ENCODE measurements around the gene ARHGEF28.

The ARHGEF28 gene

GRCh38 chr5:73605223-73606087 lies 20.5 kb upstream of the ARHGEF28 start:
- no peak overlapping the region for H3K4me3 ChIP-seq (ENCODE audit: low read depth, low read length)
- H3K36me3 ChIP-seq (ENCODE audit: control insufficient read depth, insufficient read depth, low read length) = no peaks in the 10 kb centered on the region
- H3K9me3 ChIP-seq (ENCODE audit: control insufficient read depth, insufficient read depth, low read length) = no peaks in the 10 kb centered on the region
- no peak overlapping the region for H3K9ac ChIP-seq (ENCODE audit: low read depth, low read length)
- no peaks in the 10 kb centered on the region for H3K27me3 ChIP-seq (ENCODE audit: control insufficient read depth, insufficient read depth, low read length)
- H3K27ac ChIP-seq (ENCODE audit: low read depth, low read length) = no peak overlapping the region
- no peaks in the 10 kb centered on the region for H3K4me1 ChIP-seq (ENCODE audit: control insufficient read depth, insufficient read depth, low read length)

- H3K27ac ChIP-seq (ENCODE audit: low read depth, low read length) = no peak overlapping the region
- H3K36me3 ChIP-seq (ENCODE audit: control insufficient read depth, insufficient read depth, low read length) = no peaks in the 10 kb centered on the region
Observed at GRCh38 chr5:73606206-73606753, 19.7 kb upstream of the ARHGEF28 start.

GRCh38 chr5:73607228-73607627 lies 18.8 kb upstream of the ARHGEF28 start:
- Histone ChIP-seq H3K27me3 (ENCODE audit: control insufficient read depth, insufficient read depth, low read length) (no peaks in the 10 kb centered on the region), H3K9ac (ENCODE audit: low read depth, low read length) (no peak overlapping the region), H3K4me3 (ENCODE audit: low read depth, low read length) (no peak overlapping the region), H3K36me3 (ENCODE audit: control insufficient read depth, insufficient read depth, low read length) (no peaks in the 10 kb centered on the region), H3K27ac (ENCODE audit: low read depth, low read length) (no peak overlapping the region), H3K4me1 (ENCODE audit: control insufficient read depth, insufficient read depth, low read length) (no peaks in the 10 kb centered on the region), H3K9me3 (ENCODE audit: control insufficient read depth, insufficient read depth, low read length) (no peaks in the 10 kb centered on the region)

More at GRCh38 chr5:73606206-73606753, 19.7 kb upstream of the ARHGEF28 start:
- H3K4me1 ChIP-seq (ENCODE audit: control insufficient read depth, insufficient read depth, low read length) = no peaks in the 10 kb centered on the region
- H3K9ac ChIP-seq (ENCODE audit: low read depth, low read length) = no peak overlapping the region
- H3K27me3 ChIP-seq (ENCODE audit: control insufficient read depth, insufficient read depth, low read length) = no peaks in the 10 kb centered on the region
- no peak overlapping the region for H3K4me3 ChIP-seq (ENCODE audit: low read depth, low read length)
- no peaks in the 10 kb centered on the region for H3K9me3 ChIP-seq (ENCODE audit: control insufficient read depth, insufficient read depth, low read length)

- Histone ChIP-seq H3K9ac (ENCODE audit: low read depth, low read length) (no peak overlapping the region), H3K9me3 (ENCODE audit: control insufficient read depth, insufficient read depth, low read length) (no peaks in the 10 kb centered on the region), H3K4me1 (ENCODE audit: control insufficient read depth, insufficient read depth, low read length) (0 out of 2 replicates have a peak, but pooled peaks cover 7% of the 10 kb centered on the region), H3K27ac (ENCODE audit: low read depth, low read length) (no peak overlapping the region), H3K27me3 (ENCODE audit: control insufficient read depth, insufficient read depth, low read length) (no peaks in the 10 kb centered on the region), H3K4me3 (ENCODE audit: low read depth, low read length) (no peak overlapping the region), H3K36me3 (ENCODE audit: control insufficient read depth, insufficient read depth, low read length) (no peaks in the 10 kb centered on the region)
Observed at GRCh38 chr5:73612799-73613198, 13.2 kb upstream of the ARHGEF28 start.

GRCh38 chr5:73615085-73615484 lies 10.9 kb upstream of the ARHGEF28 start:
- Histone ChIP-seq H3K27ac (ENCODE audit: low read depth, low read length) (no peak overlapping the region), H3K4me3 (ENCODE audit: low read depth, low read length) (no peak overlapping the region), H3K9me3 (ENCODE audit: control insufficient read depth, insufficient read depth, low read length) (no peaks in the 10 kb centered on the region)

GRCh38 chr5:73615947-73616346 lies 10.0 kb upstream of the ARHGEF28 start:
- Histone ChIP-seq H3K4me3 (ENCODE audit: low read depth, low read length) (no peak overlapping the region), H3K27me3 (ENCODE audit: control insufficient read depth, insufficient read depth, low read length) (no peaks in the 10 kb centered on the region), H3K9me3 (ENCODE audit: control insufficient read depth, insufficient read depth, low read length) (no peaks in the 10 kb centered on the region), H3K9ac (ENCODE audit: low read depth, low read length) (no peak overlapping the region), H3K4me1 (ENCODE audit: control insufficient read depth, insufficient read depth, low read length) (0 out of 2 replicates have a peak, but pooled peaks cover 7% of the 10 kb centered on the region), H3K36me3 (ENCODE audit: control insufficient read depth, insufficient read depth, low read length) (no peaks in the 10 kb centered on the region), H3K27ac (ENCODE audit: low read depth, low read length) (no peak overlapping the region)

More at GRCh38 chr5:73615085-73615484, 10.9 kb upstream of the ARHGEF28 start:
- no peaks in the 10 kb centered on the region for H3K36me3 ChIP-seq (ENCODE audit: control insufficient read depth, insufficient read depth, low read length)
- H3K27me3 ChIP-seq (ENCODE audit: control insufficient read depth, insufficient read depth, low read length) = no peaks in the 10 kb centered on the region
- no peak overlapping the region for H3K9ac ChIP-seq (ENCODE audit: low read depth, low read length)
- 0 out of 2 replicates have a peak, but pooled peaks cover 7% of the 10 kb centered on the region for H3K4me1 ChIP-seq (ENCODE audit: control insufficient read depth, insufficient read depth, low read length)

GRCh38 chr5:73617510-73618279 lies 8.3 kb upstream of the ARHGEF28 start:
- H3K4me3 ChIP-seq (ENCODE audit: low read depth, low read length) = no peak overlapping the region
- no peaks in the 10 kb centered on the region for H3K9me3 ChIP-seq (ENCODE audit: control insufficient read depth, insufficient read depth, low read length)
- H3K4me1 ChIP-seq (ENCODE audit: control insufficient read depth, insufficient read depth, low read length) = 0 out of 2 replicates have a peak, but pooled peaks cover 12% of the 10 kb centered on the region
- H3K27me3 ChIP-seq (ENCODE audit: control insufficient read depth, insufficient read depth, low read length) = no peaks in the 10 kb centered on the region
- no peaks in the 10 kb centered on the region for H3K36me3 ChIP-seq (ENCODE audit: control insufficient read depth, insufficient read depth, low read length)
- no peak overlapping the region for H3K27ac ChIP-seq (ENCODE audit: low read depth, low read length)
- H3K9ac ChIP-seq (ENCODE audit: low read depth, low read length) = no peak overlapping the region

GRCh38 chr5:73619606-73620333 lies 6.2 kb upstream of the ARHGEF28 start:
- no peak overlapping the region for H3K9ac ChIP-seq (ENCODE audit: low read depth, low read length)
- H3K27me3 ChIP-seq (ENCODE audit: control insufficient read depth, insufficient read depth, low read length) = no peaks in the 10 kb centered on the region
- no peaks in the 10 kb centered on the region for H3K9me3 ChIP-seq (ENCODE audit: control insufficient read depth, insufficient read depth, low read length)
- peaks cover 12% of the 10 kb centered on the region; the same call in 1 of the 2 replicates for H3K4me1 ChIP-seq (ENCODE audit: control insufficient read depth, insufficient read depth, low read length)
- no peaks in the 10 kb centered on the region for H3K36me3 ChIP-seq (ENCODE audit: control insufficient read depth, insufficient read depth, low read length)
- H3K4me3 ChIP-seq (ENCODE audit: low read depth, low read length) = no peak overlapping the region
- no peak overlapping the region for H3K27ac ChIP-seq (ENCODE audit: low read depth, low read length)

- Histone ChIP-seq H3K9ac (ENCODE audit: low read depth, low read length) (no peak overlapping the region), H3K36me3 (ENCODE audit: control insufficient read depth, insufficient read depth, low read length) (no peaks in the 10 kb centered on the region), H3K4me1 (ENCODE audit: control insufficient read depth, insufficient read depth, low read length) (peaks cover 16% of the 10 kb centered on the region), H3K4me3 (ENCODE audit: low read depth, low read length) (no peak overlapping the region), H3K27ac (ENCODE audit: low read depth, low read length) (no peak overlapping the region), H3K27me3 (ENCODE audit: control insufficient read depth, insufficient read depth, low read length) (0 out of 2 replicates have a peak, but pooled peaks cover under 1% of the 10 kb centered on the region), H3K9me3 (ENCODE audit: control insufficient read depth, insufficient read depth, low read length) (no peaks in the 10 kb centered on the region)
Observed at GRCh38 chr5:73620334-73620687, 5.7 kb upstream of the ARHGEF28 start.

- Histone ChIP-seq H3K4me1 (ENCODE audit: control insufficient read depth, insufficient read depth, low read length) (peaks cover 14% of the 10 kb centered on the region), H3K9me3 (ENCODE audit: control insufficient read depth, insufficient read depth, low read length) (no peaks in the 10 kb centered on the region), H3K4me3 (ENCODE audit: low read depth, low read length) (no peak overlapping the region), H3K36me3 (ENCODE audit: control insufficient read depth, insufficient read depth, low read length) (no peaks in the 10 kb centered on the region), H3K27ac (ENCODE audit: low read depth, low read length) (no peak overlapping the region), H3K27me3 (ENCODE audit: control insufficient read depth, insufficient read depth, low read length) (peaks cover 24% of the 10 kb centered on the region), H3K9ac (ENCODE audit: low read depth, low read length) (no peak overlapping the region)
Observed at GRCh38 chr5:73623060-73623459, 2.9 kb upstream of the ARHGEF28 start.
